Measurements from ENCODE around the gene PAFAH1B2.

- TF ChIP-seq, protein P1, sequence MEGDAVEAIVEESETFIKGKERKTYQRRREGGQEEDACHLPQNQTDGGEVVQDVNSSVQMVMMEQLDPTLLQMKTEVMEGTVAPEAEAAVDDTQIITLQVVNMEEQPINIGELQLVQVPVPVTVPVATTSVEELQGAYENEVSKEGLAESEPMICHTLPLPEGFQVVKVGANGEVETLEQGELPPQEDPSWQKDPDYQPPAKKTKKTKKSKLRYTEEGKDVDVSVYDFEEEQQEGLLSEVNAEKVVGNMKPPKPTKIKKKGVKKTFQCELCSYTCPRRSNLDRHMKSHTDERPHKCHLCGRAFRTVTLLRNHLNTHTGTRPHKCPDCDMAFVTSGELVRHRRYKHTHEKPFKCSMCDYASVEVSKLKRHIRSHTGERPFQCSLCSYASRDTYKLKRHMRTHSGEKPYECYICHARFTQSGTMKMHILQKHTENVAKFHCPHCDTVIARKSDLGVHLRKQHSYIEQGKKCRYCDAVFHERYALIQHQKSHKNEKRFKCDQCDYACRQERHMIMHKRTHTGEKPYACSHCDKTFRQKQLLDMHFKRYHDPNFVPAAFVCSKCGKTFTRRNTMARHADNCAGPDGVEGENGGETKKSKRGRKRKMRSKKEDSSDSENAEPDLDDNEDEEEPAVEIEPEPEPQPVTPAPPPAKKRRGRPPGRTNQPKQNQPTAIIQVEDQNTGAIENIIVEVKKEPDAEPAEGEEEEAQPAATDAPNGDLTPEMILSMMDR (conservative IDR thresholded peaks at IDR 0.05; ENCODE audit: low read depth in 2 of 2) = no peak
- TF ChIP-seq EZH2phosphoT487 (IDR thresholded peaks at IDR 0.05; ENCODE audit: unreplicated experiment) (no peak), POLR2AphosphoS5 (IDR thresholded peaks at IDR 0.05; ENCODE audit: low read depth) (no peak), REST (IDR thresholded peaks at IDR 0.05; ENCODE audit: unreplicated experiment) (no peak), ZNF462 (CRISPR knock-in tag; IDR thresholded peaks at IDR 0.05) (no peak), EZH2 (IDR thresholded peaks at IDR 0.05; ENCODE audit: low read depth, unreplicated experiment) (no peak), ZNF331 (CRISPR knock-in tag; IDR thresholded peaks at IDR 0.05; ENCODE audit: low read depth) (no peak)
- TF ChIP-seq, protein P2, sequence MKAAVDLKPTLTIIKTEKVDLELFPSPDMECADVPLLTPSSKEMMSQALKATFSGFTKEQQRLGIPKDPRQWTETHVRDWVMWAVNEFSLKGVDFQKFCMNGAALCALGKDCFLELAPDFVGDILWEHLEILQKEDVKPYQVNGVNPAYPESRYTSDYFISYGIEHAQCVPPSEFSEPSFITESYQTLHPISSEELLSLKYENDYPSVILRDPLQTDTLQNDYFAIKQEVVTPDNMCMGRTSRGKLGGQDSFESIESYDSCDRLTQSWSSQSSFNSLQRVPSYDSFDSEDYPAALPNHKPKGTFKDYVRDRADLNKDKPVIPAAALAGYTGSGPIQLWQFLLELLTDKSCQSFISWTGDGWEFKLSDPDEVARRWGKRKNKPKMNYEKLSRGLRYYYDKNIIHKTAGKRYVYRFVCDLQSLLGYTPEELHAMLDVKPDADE (IDR thresholded peaks at IDR 0.05) = no peak
Observed at GRCh38 chr11:117154468-117154867, 10.4 kb downstream of the PAFAH1B2 start.

Data from GM23338 (cell line).